GM18502 (cell line): ENCODE measurements around the gene SORCS2.

Experiments used
- ATAC-seq: cut with Tn5 transposase; IDR thresholded peaks from one replicate; pipeline ENCODE4 v1.9.1; 2021; ENCODE audit warnings: mild to moderate bottlenecking; ENCODE audit not compliant: unreplicated experiment, poor library complexity

SORCS2 gene

DNA sequence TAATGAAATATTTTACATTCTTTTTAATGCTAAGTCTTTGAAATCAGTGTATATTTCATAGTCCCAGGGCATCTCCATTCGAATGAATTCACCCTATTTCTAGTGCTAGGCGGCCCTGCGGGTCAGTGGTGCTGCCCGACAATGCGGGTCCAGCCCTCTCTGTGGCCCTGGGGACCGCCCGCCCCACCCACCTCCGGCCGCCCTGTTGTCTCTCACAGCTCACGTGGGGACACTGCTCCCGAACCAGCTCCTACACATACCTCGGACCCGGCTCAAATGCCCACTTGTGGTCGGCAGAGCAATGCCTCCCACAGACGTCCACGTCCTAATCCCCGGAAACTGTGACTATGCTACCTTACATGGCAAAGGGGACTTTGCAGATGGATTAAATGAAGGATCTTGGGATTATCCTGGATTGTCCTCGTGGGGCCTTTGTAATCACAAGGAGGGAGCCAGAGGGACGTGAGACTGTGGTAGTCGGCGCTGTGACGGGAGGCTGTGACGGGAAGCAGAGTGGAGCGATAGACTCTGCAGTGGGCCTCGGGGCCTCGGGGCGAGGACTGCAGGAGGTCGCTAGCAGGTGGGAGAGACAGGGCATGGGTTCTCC, 334.7 kb downstream of the SORCS2 start:
- ATAC-seq = no peak

DNA sequence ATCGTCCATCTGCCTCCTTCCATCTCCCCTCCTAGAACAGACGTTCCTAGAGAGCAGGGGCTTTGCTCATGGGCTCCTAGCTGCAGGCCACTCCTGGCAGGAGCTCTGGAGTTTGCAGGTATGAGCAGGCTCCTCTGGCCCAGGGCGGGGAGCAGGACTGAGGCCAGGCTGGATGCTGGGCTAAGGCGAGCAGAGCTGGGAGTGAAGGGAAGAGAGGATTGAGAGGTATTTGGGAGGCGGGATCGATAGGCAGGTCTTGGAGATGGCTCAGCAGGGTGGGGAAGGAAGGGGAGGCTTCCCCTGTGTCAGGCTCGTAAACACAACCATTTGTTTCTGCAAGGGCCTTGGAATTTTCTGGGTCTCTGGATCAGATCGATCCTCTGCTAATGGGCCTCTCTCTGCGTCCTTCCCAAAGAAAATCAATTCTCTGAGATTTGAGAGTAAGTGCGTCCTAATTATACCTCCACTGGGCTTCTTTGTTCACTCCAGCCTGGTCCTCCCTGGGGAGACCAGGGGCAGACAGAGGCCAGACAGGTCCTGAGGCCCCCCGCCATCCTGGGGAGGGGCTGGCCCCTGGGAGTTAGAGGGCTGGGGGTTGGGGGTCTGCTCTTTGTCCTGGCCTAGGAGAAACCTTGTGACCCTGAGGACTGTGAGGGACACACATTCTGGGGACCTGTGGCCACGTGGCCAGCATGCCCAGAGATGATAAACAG, 337.2 kb downstream of the SORCS2 start:
- ATAC-seq = no peak

GRCh38 chr4:7530082-7530481, 337.7 kb downstream of the SORCS2 start:
- ATAC-seq = no peak

DNA sequence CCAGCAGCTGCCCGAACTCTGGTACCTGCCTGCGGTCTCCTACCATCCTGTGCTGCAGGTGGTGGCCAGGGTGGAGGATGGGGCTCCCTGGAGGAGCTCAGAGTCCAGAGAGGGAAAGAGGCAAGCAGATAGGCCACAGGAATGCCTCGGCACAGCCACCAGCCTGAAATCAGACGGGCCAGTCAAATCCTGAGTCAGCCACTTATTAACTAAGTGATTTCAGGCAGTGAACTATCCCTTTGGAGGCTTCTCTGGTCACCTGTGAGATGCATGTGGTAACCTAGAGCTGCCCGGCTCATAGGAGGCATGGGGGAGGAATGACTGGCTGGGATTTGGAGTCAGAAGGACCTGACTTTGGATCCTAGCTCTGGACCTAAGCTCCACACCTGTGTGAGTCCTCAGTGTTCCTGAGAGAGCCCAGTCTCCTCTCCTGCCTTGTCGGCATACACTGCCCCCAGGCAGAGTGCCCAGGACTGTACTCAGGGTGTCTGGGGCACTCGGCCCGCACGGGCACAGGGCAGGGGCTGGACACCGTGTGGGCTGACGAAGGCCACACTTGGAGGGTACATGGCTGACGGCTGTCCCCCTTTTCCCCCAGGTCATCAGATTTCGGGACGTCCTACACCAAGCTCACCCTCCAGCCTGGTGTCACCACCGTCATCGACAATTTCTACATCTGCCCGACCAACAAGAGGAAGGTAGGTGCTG, 338.7 kb downstream of the SORCS2 start:
- no peak for ATAC-seq

DNA sequence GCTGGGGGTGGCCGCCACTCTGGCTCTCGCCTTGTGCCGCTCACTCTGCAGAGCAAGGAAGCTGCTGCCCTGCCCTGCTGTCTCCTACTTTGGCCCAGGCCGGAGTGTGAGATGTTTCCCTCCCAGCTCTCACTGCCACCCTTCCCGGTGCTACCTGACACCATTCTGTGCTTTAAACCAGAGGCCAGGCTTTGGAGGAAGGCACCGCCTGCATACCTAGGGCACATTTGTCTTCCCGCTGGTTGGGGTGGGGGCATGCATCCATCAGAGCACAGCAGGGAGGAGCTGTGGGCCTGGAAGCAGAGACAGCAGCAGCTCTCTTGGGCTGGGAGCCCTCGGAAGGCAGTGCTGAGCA, 339.3 kb downstream of the SORCS2 start:
- ATAC-seq = no peak

- ATAC-seq = no peak
Observed at GRCh38 chr4:7532043-7532442, 339.7 kb downstream of the SORCS2 start.

DNA sequence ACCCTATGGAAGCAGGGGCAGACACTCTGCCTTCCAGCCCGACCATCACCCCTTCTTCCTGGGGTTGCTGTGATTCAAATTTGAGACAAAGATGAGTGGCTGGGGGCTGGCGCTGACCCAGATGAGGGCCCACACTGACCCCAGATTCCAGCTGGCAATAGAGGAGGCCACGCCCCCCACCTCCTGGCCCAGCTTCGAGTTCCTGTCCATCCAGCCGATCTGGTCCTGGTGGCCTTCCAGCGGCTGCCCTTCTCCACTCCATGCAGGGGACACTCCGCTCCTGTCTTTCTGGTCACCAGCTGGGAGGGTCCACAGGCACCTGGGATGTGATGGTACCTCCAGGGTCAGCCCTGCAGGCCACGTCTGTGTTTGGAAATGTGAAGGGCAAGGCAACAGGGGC, 340.9 kb downstream of the SORCS2 start:
- ATAC-seq = no peak

- no peak for ATAC-seq
Observed at GRCh38 chr4:7535094-7535493, 342.8 kb downstream of the SORCS2 start.

DNA sequence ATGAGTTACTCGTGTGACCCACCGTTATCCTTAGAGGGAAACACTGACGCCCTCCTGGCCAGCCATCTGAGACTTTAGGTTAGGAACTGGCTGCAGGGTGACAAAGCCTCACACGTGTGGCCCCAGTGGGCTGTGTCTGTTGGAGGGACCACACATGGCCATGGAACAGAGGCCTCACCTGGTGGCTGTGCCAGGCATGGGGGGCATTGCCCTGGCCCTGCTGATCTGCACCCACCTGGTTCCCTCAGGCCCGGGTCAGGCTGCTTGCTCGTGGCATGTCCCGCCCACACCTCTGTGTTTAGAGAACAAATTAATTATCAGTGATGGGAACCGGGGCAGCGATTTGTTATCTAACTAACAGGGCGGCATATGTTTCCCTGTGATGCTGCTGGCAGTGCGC, 343.3 kb downstream of the SORCS2 start:
- no peak for ATAC-seq

- ATAC-seq = no peak
Observed at GRCh38 chr4:7536876-7537275, 344.5 kb downstream of the SORCS2 start.

DNA sequence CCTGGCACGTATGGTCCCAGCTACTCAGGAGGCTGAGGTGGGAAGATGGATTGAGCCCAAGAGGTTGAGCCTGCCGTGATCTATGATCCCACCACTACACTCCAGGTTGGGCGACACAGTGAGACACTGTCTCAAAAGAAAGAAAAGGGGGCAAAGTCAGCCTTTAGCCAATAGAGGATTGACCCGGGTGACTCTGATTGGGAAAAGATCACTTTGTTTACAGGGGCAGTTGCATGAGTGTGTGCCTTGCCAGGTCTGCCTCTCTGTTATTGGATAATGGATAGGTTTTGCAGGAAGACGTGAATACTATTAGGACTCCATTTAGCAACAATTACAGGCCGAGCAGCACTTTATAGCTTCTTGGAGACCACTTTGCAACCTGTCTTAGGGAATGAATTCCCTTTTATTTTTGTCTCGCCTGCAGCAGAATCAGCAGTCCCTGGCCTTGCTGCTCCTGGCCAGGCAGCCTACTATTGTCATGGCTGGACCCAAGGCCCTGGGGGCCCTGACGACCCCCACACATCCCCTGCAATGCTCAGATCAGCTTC, 345.6 kb downstream of the SORCS2 start:
- no peak for ATAC-seq

GRCh38 chr4:7538518-7538917, 346.2 kb downstream of the SORCS2 start:
- no peak for ATAC-seq

GRCh38 chr4:7539186-7539585, 346.8 kb downstream of the SORCS2 start:
- no peak for ATAC-seq

DNA sequence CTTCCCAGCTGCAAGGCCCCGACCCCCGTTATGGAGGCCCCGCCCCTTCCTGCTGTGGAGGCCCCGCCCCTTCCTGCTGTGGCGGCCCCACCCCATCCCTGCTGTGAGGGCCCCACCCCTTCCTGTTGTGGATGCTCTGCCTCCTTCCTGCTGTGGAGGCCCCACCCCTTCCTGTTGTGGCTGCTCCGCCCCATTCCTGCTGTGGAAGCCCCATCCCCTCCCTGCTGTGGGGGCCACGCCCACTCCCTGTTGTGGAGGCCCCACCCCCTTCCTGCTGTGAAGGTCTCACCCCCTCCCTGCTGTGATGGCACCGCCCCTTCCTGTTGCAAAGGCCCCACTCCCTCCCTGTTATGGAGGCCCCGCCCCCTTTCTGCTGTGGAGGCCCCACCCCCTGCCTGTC, 347.3 kb downstream of the SORCS2 start:
- ATAC-seq = no peak

- ATAC-seq = no peak
Observed at GRCh38 chr4:7540206-7540605, 347.9 kb downstream of the SORCS2 start.

- no peak for ATAC-seq
Observed at GRCh38 chr4:7540654-7541413, 348.5 kb downstream of the SORCS2 start.

GRCh38 chr4:7541414-7541810, 349.1 kb downstream of the SORCS2 start:
- ATAC-seq = no peak

DNA sequence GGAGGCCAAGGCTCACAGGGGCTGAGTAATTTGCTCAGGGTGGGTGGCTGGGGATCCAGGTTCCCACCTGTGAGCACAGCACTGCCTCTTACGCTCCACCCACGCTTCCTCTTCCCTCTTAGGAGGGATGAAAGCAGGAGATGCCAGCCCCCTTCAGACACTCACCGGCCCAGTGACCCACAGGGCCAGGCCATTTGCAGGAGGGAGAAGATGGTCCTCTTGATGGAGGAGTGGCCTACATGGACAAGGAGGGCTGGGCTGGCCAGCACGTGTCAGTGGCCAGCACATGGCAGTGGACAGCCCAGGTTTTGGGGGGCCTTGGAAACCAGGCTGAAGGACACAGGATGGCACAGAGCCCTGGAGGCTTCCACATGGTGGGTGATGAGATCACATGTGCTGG, 350.4 kb downstream of the SORCS2 start:
- ATAC-seq = no peak

- ATAC-seq = no peak
Observed at GRCh38 chr4:7546152-7546808, 353.9 kb downstream of the SORCS2 start.

- no peak for ATAC-seq
Observed at GRCh38 chr4:7546809-7547367, 354.6 kb downstream of the SORCS2 start.
